ENCODE results near the gene DNAJB2.
A peak's percentile ranks its signal among the peaks of the same experiment; 100 is the strongest.
"Not testable (repeated sequence)": the region's sequence is repeated elsewhere in the genome, so short reads cannot be mapped to it uniquely, and the experiment has no call there.

The DNAJB2 gene

GRCh38 chr2:219284501-219285372, 5.6 kb downstream of the DNAJB2 start:
- no peak for DNase-seq (ENCODE audit: low read depth in 1 of 2, low spot score in 1 of 2)

DNA sequence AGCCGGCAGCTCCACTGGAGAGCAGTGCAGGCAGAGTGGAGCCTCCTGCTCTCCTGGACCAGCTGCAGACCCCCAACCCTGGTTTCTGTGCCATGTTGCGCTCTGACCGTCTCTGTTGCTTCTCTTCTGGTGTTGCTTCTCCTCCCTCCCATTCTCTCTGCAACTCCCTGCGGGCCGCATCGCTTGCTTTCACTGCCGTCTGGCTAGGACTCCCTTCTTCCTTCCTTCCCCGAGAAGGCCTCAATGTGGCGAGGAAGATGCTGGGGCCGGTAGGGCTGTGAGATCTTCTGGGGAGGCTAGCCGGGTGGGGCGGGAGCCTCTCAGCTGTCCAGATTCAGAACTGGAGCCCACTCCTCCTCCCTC, 6.2 kb downstream of the DNAJB2 start:
- DNase-seq (ENCODE audit: low read depth in 1 of 2, low spot score in 1 of 2): no peak

DNA sequence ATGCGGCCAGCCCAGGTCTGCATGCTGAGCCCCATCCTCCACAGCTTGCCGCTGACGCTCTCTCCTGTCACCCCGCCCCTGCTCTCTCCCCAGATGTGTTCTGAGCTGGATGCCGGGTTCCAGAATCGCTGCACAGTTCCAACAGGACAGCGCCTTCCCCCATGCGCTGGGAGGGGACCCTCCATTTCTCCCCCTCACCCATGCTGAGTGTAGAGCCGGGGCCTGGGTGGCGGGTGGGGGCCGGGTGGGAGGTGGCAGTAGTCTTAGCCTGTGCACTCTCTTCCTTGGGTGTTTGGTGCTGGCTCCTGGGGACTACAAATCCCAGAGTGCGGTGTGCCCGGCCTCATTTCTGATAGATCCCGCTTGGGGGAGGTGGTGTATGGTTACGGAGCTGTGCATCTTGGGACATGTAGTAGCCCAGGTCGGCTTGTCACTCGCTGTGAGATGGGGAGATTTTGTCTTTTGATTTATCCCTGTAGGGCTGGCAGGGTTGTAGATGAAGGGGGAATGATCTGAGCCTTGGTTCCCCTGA, 6.8 kb downstream of the DNAJB2 start:
- DNase-seq (ENCODE audit: low read depth in 1 of 2, low spot score in 1 of 2): no peak

DNA sequence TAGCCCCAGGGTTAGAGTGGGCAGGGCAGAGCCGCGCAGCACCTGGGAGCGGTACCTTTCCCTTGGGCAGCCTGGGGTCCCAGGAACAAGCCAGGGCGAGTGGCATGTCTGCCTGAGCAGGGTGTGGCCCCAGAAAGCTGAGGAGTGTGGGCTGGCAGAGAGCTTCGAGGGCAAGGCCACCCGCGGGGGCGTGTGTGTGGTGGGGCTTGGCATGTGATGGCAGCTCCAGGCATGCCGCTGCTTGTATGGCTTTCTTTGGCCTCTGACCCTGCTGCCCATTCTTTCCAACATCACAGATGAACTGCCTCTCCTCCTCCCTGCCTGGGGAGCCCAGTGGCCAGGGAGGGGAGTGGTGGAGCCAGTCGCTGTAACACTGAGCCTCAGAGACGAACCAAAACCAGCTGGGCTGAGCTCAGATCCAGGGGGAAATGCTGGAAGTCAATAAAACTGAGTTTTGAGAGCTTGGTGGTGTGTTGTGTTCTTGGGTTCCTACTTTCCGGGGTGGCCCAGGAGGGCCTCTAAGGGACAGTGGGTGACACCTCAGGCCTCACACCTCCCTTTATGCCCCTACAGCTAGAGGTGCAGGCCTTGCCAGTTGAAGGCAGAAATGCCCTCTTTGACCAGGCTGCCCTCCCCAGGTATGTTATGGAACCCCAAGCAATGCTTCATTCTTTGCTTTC, 7.4 kb downstream of the DNAJB2 start:
- DNase-seq (ENCODE audit: low read depth in 1 of 2, low spot score in 1 of 2): no peak

GRCh38 chr2:219287116-219287440, 7.9 kb downstream of the DNAJB2 start:
- not testable (repeated sequence) for DNase-seq (ENCODE audit: low read depth in 1 of 2, low spot score in 1 of 2)

GRCh38 chr2:219287580-219288265, 8.6 kb downstream of the DNAJB2 start:
- DNase-seq (ENCODE audit: low read depth in 1 of 2, low spot score in 1 of 2): no peak

DNA sequence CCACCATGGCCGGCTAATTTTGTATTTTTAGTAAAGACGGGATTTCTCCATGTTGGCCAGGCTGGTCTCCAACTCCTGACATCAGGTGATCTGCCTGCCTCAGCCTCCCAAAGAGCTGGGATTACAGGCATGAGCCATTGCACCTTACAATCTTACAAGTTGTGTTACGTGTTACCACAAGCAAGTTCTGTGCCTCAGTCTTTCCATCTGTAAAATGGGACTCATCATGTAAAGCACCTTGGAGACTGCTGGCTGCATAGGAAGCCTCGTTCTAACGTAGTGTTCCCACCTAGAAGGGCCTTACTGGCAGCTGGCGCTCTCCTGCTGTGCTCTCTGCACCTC, 10.0 kb downstream of the DNAJB2 start:
- DNase-seq (ENCODE audit: low read depth in 1 of 2, low spot score in 1 of 2): no peak

- DNase-seq (ENCODE audit: low read depth in 1 of 2, low spot score in 1 of 2): no peak
These were observed 10.6 kb downstream of the DNAJB2 start for GRCh38 chr2:219289537-219290361.

- DNase-seq (ENCODE audit: low read depth in 1 of 2, low spot score in 1 of 2): no peak
These were observed 11.4 kb downstream of the DNAJB2 start for GRCh38 chr2:219290381-219291171.

GRCh38 chr2:219291394-219291793, 12.2 kb downstream of the DNAJB2 start:
- DNase-seq (ENCODE audit: low read depth in 1 of 2, low spot score in 1 of 2): no peak

GRCh38 chr2:219291910-219292490, 12.8 kb downstream of the DNAJB2 start:
- DNase-seq (ENCODE audit: low read depth in 1 of 2, low spot score in 1 of 2): no peak

- no peak for DNase-seq (ENCODE audit: low read depth in 1 of 2, low spot score in 1 of 2)
These were observed 13.4 kb downstream of the DNAJB2 start for GRCh38 chr2:219292616-219293015.

DNA sequence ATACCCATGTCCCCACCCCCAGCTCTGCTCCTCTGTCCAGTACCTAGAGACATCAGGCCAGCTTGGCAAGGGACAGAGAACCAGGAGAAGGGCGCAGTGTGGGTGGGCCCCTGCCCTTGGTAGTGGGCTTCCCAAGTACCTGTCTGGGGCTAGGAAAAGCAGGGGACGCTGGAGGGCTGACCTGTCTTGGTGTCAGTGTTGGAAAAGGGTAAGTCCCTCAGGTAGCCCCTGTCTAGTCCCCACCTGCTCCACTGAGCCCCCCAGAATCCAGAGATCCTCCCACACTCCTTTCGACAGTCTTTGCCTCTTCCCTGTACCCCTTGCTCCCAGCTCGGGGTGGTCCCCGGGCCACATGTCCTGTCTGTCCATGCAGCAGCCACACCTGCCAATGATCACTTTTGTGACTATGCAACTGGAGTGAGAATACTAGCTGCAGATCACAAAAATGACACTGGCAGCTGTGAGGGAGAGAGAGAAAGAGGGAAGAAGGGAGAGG, 14.6 kb downstream of the DNAJB2 start:
- no peak for DNase-seq (ENCODE audit: low read depth in 1 of 2, low spot score in 1 of 2)

GRCh38 chr2:219294356-219295351, 15.5 kb downstream of the DNAJB2 start:
- DNase-seq (ENCODE audit: low read depth in 1 of 2, low spot score in 1 of 2): peak; percentile 78 to 87

DNA sequence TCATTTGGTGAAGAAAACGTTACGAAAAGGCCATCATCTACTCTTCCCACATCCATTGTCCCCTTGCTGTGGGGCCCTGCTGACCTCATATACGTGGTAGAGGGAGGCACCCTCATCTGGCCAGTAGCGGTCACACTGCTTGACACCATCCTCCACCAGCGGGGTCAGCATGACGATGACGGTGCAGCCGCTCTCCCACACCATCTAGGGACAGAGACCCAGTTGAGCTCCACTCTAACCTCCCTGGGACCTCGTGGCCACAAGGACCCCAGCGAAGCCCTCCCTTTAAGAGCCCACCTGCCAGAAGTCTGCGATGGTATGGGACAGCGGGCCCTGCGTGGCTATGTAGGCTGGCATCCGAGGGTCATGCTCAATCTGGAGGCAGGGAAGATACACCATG, 17.0 kb downstream of the DNAJB2 start:
- DNase-seq (ENCODE audit: low read depth in 1 of 2, low spot score in 1 of 2): no peak

DNA sequence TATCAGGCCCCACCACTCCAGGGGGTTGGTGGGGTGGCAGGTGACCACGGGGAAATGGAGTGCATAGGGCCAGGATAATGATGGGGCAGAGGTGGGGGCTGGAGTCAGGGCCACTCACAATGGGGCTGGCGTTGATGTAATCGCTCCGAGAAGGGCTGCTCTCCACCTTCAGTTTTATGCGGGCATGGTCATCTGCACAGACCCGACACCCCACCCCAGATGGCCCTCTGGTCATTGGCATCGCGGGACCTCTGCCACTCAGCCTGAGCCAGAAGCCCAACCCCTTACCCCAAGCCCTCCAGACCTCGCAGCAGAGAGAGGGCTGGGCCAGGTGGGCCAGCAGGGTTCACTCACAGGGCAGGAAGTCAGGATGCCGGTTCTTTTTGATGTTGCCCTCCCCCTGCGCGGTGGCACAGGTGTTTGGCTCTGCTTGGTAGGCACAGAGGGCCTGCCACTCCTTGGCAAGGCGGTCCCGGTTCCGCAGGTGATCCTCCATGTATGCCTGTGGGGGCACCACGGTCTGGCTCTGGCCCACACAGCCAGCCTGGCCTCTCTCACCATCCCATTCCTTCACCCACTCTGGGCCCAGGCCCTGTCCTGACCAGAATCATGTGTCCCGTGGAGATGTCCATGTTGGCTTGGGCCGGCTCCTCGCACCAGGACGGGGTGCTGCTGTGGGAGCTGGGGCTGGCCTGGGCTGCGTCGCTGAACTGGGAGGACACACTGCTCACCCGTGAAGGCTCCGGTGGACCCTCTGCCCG, 17.6 kb downstream of the DNAJB2 start:
- DNase-seq (ENCODE audit: low read depth in 1 of 2, low spot score in 1 of 2): no peak

DNA sequence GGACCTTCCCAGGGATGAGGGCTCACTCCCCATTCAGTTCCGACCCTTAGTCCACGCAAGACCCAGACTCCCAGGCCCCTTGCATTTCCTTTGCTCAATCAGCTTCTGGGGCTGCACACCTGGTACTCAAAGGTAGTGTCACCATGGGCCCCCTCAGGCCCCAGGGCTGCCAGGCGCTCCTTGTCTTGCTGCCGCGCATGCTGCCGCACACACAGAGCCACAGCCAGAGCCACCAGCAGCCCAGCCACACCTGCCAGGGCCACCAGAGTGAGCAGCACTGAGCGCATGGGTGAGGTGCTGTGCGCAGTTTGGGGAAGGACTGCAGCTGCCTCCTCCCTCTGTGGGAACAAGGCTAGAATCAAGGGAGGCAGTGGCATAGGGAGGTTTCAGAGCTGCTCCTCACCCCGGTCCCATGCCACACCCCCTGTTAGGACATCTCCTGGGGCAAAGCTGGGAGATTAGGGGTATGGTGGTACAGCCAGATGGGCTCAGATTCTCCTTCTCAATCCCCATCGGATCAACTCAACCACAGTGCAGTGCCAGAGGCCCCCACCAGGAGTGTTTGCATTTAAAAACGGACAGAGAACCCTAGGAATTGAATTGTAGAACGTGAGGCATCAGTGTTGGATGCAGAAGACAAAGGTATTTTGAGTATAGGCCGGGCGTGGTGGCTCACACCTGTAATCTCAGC, 18.7 kb downstream of the DNAJB2 start:
- no peak for DNase-seq (ENCODE audit: low read depth in 1 of 2, low spot score in 1 of 2)

Data from stimulated activated CD4-positive, alpha-beta T cell treated with anti-CD3 and anti-CD28 coated beads, Interleukin-15, amount 100 ng/mL, for 1 hour (primary cell).